H1 (cell line): ENCODE data around the gene EPHA10. TPM values are rescaled to one million over a fixed set of nuclear protein-coding genes. Genes with fewer than 3 reads are reported as not detected.
A peak's percentile ranks its signal among the peaks of the same experiment; 100 is the strongest.

Experiments
- CTCF ChIA-PET: fragments of 300-600 bp; sonication (Branson Sonifier 250); formaldehyde crosslinking; loops from one replicate; lab custom pipeline; 2021; ENCODE audit not compliant: partially characterized antibody; lab: Charles Lee
- POLR2A ChIA-PET: fragments of 300-600 bp; sonication (Branson Sonifier 250); formaldehyde crosslinking; loops from one replicate; lab custom pipeline; 2021; ENCODE audit warnings: inconsistent platforms; ENCODE audit not compliant: partially characterized antibody; lab: Charles Lee
- DNase-seq, 2 experiments: peaks; one replicate each; pipeline versions ENCODE4 v3.0.0 to v3.0.0-alpha.2; 2010 to 2022; ENCODE audit warnings: low spot score in 2 of 2, low read depth in 1 of 2, mixed read lengths in 1 of 2
- FAIRE-seq: peaks from 2 replicates; lab custom pipeline; 2011; peaks lifted over from hg19 to GRCh38; lab: Jason Lieb, UNC
- H2AFZ ChIP-seq: 2 replicates; pipeline ENCODE4 v1.8.1; 2012; ENCODE audit warnings: low read length, inconsistent platforms
- H2AK5ac ChIP-seq: 2 replicates; pipeline ENCODE4 v1.6.1; 2013; ENCODE audit warnings: low read depth, low read length
- H2BK120ac ChIP-seq: replicated peaks from 2 replicates; pipeline ENCODE3; 2013; ENCODE audit warnings: low read depth, low read length, inconsistent platforms
- H2BK12ac ChIP-seq: 2 replicates; pipeline ENCODE4 v1.6.1; 2013; ENCODE audit warnings: low read depth, low read length
- H2BK15ac ChIP-seq: 2 replicates; pipeline ENCODE4 v1.6.1; 2013; ENCODE audit warnings: low read length
- H2BK20ac ChIP-seq: 2 replicates; pipeline ENCODE4 v1.6.1; 2013; ENCODE audit warnings: low read length
- H2BK5ac ChIP-seq: 2 replicates; pipeline ENCODE4 v1.6.1; 2013; ENCODE audit warnings: low read depth, low read length
- H3K14ac ChIP-seq: 2 replicates; pipeline ENCODE4 v1.6.1; 2013; ENCODE audit warnings: inconsistent platforms; ENCODE audit not compliant: insufficient read length
- H3K18ac ChIP-seq: 2 replicates; pipeline ENCODE4 v1.6.1; 2013; ENCODE audit warnings: low read length; ENCODE audit errors: extremely low read depth
- H3K23ac ChIP-seq: 2 replicates; pipeline ENCODE4 v1.6.1; 2013; ENCODE audit warnings: inconsistent platforms; ENCODE audit not compliant: insufficient read length
- H3K23me2 ChIP-seq: 2 replicates; pipeline ENCODE4 v1.6.1; 2013; ENCODE audit warnings: low read depth, low read length
- H3K27ac ChIP-seq: 2 replicates; pipeline ENCODE4 v1.6.1; 2011; ENCODE audit warnings: low read depth, low read length, inconsistent platforms
- H3K27me3 ChIP-seq, 4 experiments: replicated peaks in 1 of 4; 1 replicate in 1 of 4; 2 replicates in 3 of 4; pipeline versions ENCODE4 v1.6.1 to v1.8.1; 2011 to 2013; ENCODE audit warnings: low read length in 3 of 4, mild to moderate bottlenecking in 3 of 4, inconsistent platforms in 2 of 4, mixed read lengths in 2 of 4, moderate library complexity in 1 of 4; ENCODE audit not compliant: control insufficient read depth in 3 of 4, insufficient read depth in 3 of 4; ENCODE audit errors: extremely low read depth in 1 of 4
- H3K36me3 ChIP-seq, 4 experiments: 2 replicates each; pipeline versions ENCODE4 v1.6.1 to v1.8.1; 2011 to 2013; ENCODE audit warnings: mild to moderate bottlenecking in 4 of 4, low read length in 3 of 4, moderate library complexity in 2 of 4, control low read depth in 1 of 4, inconsistent platforms in 1 of 4; ENCODE audit not compliant: insufficient read depth in 4 of 4, control insufficient read depth in 2 of 4
- H3K4ac ChIP-seq: replicated peaks from 2 replicates; pipeline ENCODE3; 2013; ENCODE audit warnings: low read length, low read depth, mixed read lengths, inconsistent platforms; ENCODE audit not compliant: insufficient read length
- H3K4me1 ChIP-seq, 4 experiments: replicated peaks in 1 of 4; 1 replicate in 1 of 4; 2 replicates in 3 of 4; pipeline versions ENCODE4 v1.6.1 to v1.8.1; 2011 to 2013; ENCODE audit warnings: low read length in 3 of 4, inconsistent platforms in 2 of 4, mixed read lengths in 1 of 4; ENCODE audit not compliant: insufficient read depth in 4 of 4, control insufficient read depth in 3 of 4
- H3K4me2 ChIP-seq, 2 experiments: 2 replicates each; pipeline versions ENCODE4 v1.6.1 to v1.8.1; 2011 to 2013; ENCODE audit warnings: low read depth in 2 of 2, low read length in 2 of 2, control low read depth in 1 of 2, inconsistent platforms in 1 of 2, mild to moderate bottlenecking in 1 of 2; ENCODE audit not compliant: insufficient read depth in 1 of 2
- H3K4me3 ChIP-seq, 4 experiments: fragments of 200-600, 300-600 bp in 1 of 4; sonication (generic), shearing (Covaris generic), sonication (Bioruptor Twin) in 1 of 4; 2 replicates each; pipeline versions ENCODE4 v1.5.1 to v1.8.1; 2011 to 2016; ENCODE audit warnings: low read length in 4 of 4, low read depth in 3 of 4, control low read depth in 2 of 4, inconsistent platforms in 2 of 4, mild to moderate bottlenecking in 2 of 4, mixed read lengths in 1 of 4, moderate library complexity in 1 of 4; ENCODE audit not compliant: insufficient read depth in 2 of 4; ENCODE audit errors: extremely low read depth in 1 of 4
- H3K56ac ChIP-seq: replicated peaks from 2 replicates; pipeline ENCODE3; 2013; ENCODE audit warnings: low read depth, mild to moderate bottlenecking, mixed read lengths, low read length, inconsistent platforms; ENCODE audit not compliant: insufficient read length
- H3K79me1 ChIP-seq: 2 replicates; pipeline ENCODE4 v1.6.1; 2013; ENCODE audit warnings: low read depth, low read length, control low read depth
- H3K79me2 ChIP-seq, 2 experiments: 2 replicates each; pipeline versions ENCODE4 v1.6.1 to v1.8.1; 2012 to 2013; ENCODE audit warnings: low read length in 2 of 2, mild to moderate bottlenecking in 2 of 2, inconsistent platforms in 1 of 2; ENCODE audit not compliant: insufficient read depth in 2 of 2, control insufficient read depth in 1 of 2
- H3K9ac ChIP-seq, 4 experiments: replicated peaks in 1 of 4; 1 replicate in 1 of 4; 2 replicates in 3 of 4; pipeline versions ENCODE4 v1.6.1 to v1.8.1; 2011 to 2013; ENCODE audit warnings: low read depth in 3 of 4, low read length in 3 of 4, control low read depth in 2 of 4, mild to moderate bottlenecking in 2 of 4, moderate library complexity in 2 of 4, inconsistent platforms in 1 of 4; ENCODE audit errors: extremely low read depth in 1 of 4
- H3K9me3 ChIP-seq, 2 experiments: 2 replicates each; pipeline versions ENCODE4 v1.6.1 to v1.8.1; 2012 to 2013; ENCODE audit warnings: mild to moderate bottlenecking in 2 of 2, moderate library complexity in 2 of 2, control low read depth in 1 of 2, inconsistent platforms in 1 of 2, low read depth in 1 of 2, low read length in 1 of 2, mixed read lengths in 1 of 2; ENCODE audit not compliant: insufficient read depth in 2 of 2
- H4K20me1 ChIP-seq, 2 experiments: replicated peaks in 1 of 2; 2 replicates each; pipeline versions ENCODE3 to v1.8.1; 2011 to 2013; ENCODE audit warnings: inconsistent platforms in 2 of 2, low read length in 2 of 2, mild to moderate bottlenecking in 1 of 2; ENCODE audit not compliant: insufficient read depth in 2 of 2, control insufficient read depth in 1 of 2
- H4K5ac ChIP-seq: 2 replicates; pipeline ENCODE4 v1.6.1; 2013; ENCODE audit warnings: low read length, low read depth, mixed read lengths, inconsistent platforms; ENCODE audit not compliant: insufficient read length
- H4K8ac ChIP-seq: 2 replicates; pipeline ENCODE4 v1.8.0; 2013; ENCODE audit warnings: mild to moderate bottlenecking, moderate library complexity, low read length, inconsistent platforms; ENCODE audit not compliant: insufficient read depth; ENCODE audit errors: extremely low read depth
- H4K91ac ChIP-seq: replicated peaks from 2 replicates; pipeline ENCODE3; 2013; ENCODE audit warnings: low read length, mixed read lengths, inconsistent platforms; ENCODE audit not compliant: insufficient read length
- BRCA1 ChIP-seq: IDR thresholded peaks from 2 replicates; pipeline ENCODE4 v1.6.1; 2012; ENCODE audit warnings: low read depth, low read length, improper control_type of control experiment
- CBX8 ChIP-seq: fragments of 300-800, 300-1000 bp; sonication (generic); IDR thresholded peaks from 2 replicates; pipeline ENCODE4 v1.7.1; 2016; ENCODE audit warnings: low read depth, low read length, borderline replicate concordance
- KDM1A ChIP-seq: fragments of 200-600, 300-600 bp; sonication (generic); IDR thresholded peaks from 2 replicates; pipeline ENCODE4 v1.7.1; 2016; ENCODE audit warnings: mild to moderate bottlenecking, low read length, borderline replicate concordance
- POLR2A ChIP-seq, 2 experiments: IDR thresholded peaks; 1 replicate in 1 of 2; 2 replicates in 1 of 2; pipeline ENCODE4 v1.6.1; 2011; ENCODE audit warnings: low read depth in 2 of 2, low read length in 2 of 2, mild to moderate bottlenecking in 2 of 2; ENCODE audit errors: control extremely low read depth in 1 of 2
- SIN3A ChIP-seq, 2 experiments: IDR thresholded peaks in 1 of 2; conservative IDR thresholded peaks in 1 of 2; 2 replicates each; pipeline ENCODE4 v1.6.1; 2011 to 2012; ENCODE audit warnings: low read length in 2 of 2, improper control_type of control experiment in 1 of 2, low read depth in 1 of 2, mild to moderate bottlenecking in 1 of 2
- SIX5 ChIP-seq: IDR thresholded peaks from 2 replicates; pipeline ENCODE4 v1.6.1; 2011; ENCODE audit warnings: mild to moderate bottlenecking, low read depth, low read length
- ZNF274 ChIP-seq: IDR thresholded peaks from 2 replicates; pipeline ENCODE4 v1.7.0; 2012; ENCODE audit warnings: low read length, borderline replicate concordance; ENCODE audit errors: extremely low read depth
- WGBS, 2 experiments: shearing (Covaris generic) in 1 of 2; methylation state at CpG; one replicate each; pipeline versions ENCODE4 v1.1.6 to v1.1.7; 2013 to 2015; ENCODE audit warnings: low lambda C conversion rate in 2 of 2, mixed read lengths in 2 of 2, inconsistent platforms in 1 of 2, low coverage in 1 of 2, missing lambda C conversion rate in 1 of 2; ENCODE audit not compliant: insufficient replicate concordance in 2 of 2, insufficient coverage in 1 of 2, insufficient read length in 1 of 2; ENCODE audit errors: extremely low coverage in 1 of 2, missing lambda C conversion rate in 1 of 2; 5-methylcytosine and 5-hydroxymethylcytosine counted together
- polyA plus RNA-seq, 7 experiments: library from polyadenylated mRNA; depleted of rRNA in 3 of 7; stranded (reverse) in 5 of 7; unstranded in 2 of 7; fragments of >200 nt in 5 of 7; fragments of 200-250 nt in 2 of 7; gene quantifications; 1 replicate in 5 of 7; 2 replicates in 1 of 7; 4 replicates in 1 of 7; pipeline versions ENCODE4 v1.2.1 to v1.2.3, GENCODE V29; 2011 to 2013; ENCODE audit warnings: missing spikeins in 2 of 7, mixed read lengths in 2 of 7
- total RNA-seq: library from RNA; stranded (reverse); fragmentation: NEBNext Ultra II Directional; extraction: Animal tissue kit (Norgen Biotek cat#: 25700); gene quantifications from 2 replicates; pipeline ENCODE4 v1.2.1, GENCODE V29; 2021
- TF ChIP-seq, protein P1 (sequence below), 3 experiments: IDR thresholded peaks; 1 replicate in 2 of 3; 2 replicates in 1 of 3; pipeline versions ENCODE4 v1.5.1 to v1.6.1; 2011; ENCODE audit warnings: low read length in 3 of 3, mild to moderate bottlenecking in 3 of 3, inconsistent platforms in 2 of 3, low read depth in 1 of 3, moderate library complexity in 1 of 3; ENCODE audit not compliant: insufficient read depth in 1 of 3; ENCODE audit errors: control extremely low read depth in 1 of 3

The EPHA10 gene
- total and polyA plus RNA-seq, 2 of the 8 experiments (the other 6 are each of a cell fraction or from before 2014, with no cell fraction given): 0.54 to 1.0 TPM

DNA sequence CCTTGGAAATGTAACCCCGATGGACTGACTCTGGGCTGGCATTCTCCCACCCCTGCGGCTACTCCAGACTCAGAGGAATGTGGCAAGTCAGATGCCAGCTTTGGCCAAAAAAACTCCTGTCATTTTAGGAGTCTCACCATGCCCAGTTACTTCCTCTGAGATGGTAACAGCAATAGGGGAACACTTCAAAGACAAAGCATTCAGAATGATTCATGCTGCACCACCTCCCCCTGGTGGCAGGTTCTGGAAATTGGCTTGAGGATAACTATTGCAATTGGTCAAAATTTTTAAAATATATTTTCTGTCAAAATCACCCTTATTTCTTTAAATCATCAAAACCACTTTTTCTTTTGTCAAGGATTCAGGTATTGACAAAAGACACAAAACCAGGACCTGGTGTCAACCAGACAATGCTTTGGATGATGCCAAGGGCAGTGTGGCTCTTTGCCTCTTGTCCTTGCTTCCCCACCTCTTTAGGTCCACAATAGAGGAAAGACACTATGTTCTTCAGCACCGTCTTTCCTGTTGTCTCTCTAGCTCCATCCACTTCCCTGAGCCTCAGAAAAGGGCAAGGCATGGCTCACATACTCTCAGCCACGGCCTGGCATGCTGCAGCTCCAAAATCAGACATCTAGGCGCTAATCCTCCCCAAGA is 82.5 kb downstream of the EPHA10 start:
- H2AK5ac ChIP-seq: no peak overlapping the region
- WGBS, 2 experiments: 80% methylated on average over 5 of the region's 5 CpGs; no CpG with 5 or more reads in 1 of the 2 experiments
- H3K79me1 ChIP-seq: no peaks in the 10 kb centered on the region
- FAIRE-seq (peak; percentile 85), DNase-seq (peak in 1 of 2 experiments; percentile 90)
- no peak overlapping the region for H3K18ac ChIP-seq
- no peak overlapping the region for H2BK120ac ChIP-seq
- H4K8ac ChIP-seq: no peak overlapping the region
- H4K91ac ChIP-seq: no peak overlapping the region
- CTCF ChIA-PET: interaction anchor here (0.6 to 20.8 kb wide), 28 partner anchors 9 to 598 kb away, joined by 3 to 400 read pairs (median 3); partner anchors contain the start of genes CDCA8 and GNL2
- H3K14ac ChIP-seq: no peak overlapping the region
- H3K79me2 ChIP-seq: no peaks in the 10 kb centered on the region
- H2BK12ac ChIP-seq: no peak overlapping the region
- H3K27ac ChIP-seq: no peak overlapping the region
- H3K56ac ChIP-seq: no peak overlapping the region
- no peak overlapping the region for H2BK15ac ChIP-seq
- no peak overlapping the region for H2AFZ ChIP-seq
- no peak overlapping the region for H3K4me2 ChIP-seq
- no peaks in the 10 kb centered on the region for H3K4me1 ChIP-seq
- no peak overlapping the region for H2BK20ac ChIP-seq
- peaks cover 5 to 46% (median 33%) of the 10 kb centered on the region in 4 experiments; a peak in 7 of 8 replicates for H3K36me3 ChIP-seq
- H2BK5ac ChIP-seq: no peak overlapping the region
- H3K23ac ChIP-seq: no peak overlapping the region
- H3K4me3 ChIP-seq: no peak overlapping the region
- H3K9ac ChIP-seq: no peak overlapping the region
- H3K23me2 ChIP-seq: no peaks in the 10 kb centered on the region
- H3K27me3 ChIP-seq: no peaks in the 10 kb centered on the region
- peaks cover 4 to 5% of the 10 kb centered on the region in 2 experiments for H4K20me1 ChIP-seq
- no peak overlapping the region for H4K5ac ChIP-seq
- H3K9me3 ChIP-seq: no peaks in the 10 kb centered on the region
- no peak overlapping the region for H3K4ac ChIP-seq
- POLR2A ChIA-PET: interaction anchor here (0.8 to 1.6 kb wide), 4 partner anchors 29 to 87 kb away, joined by 3 to 4 read pairs (median 3); no protein-coding TSS in a partner anchor
- TF ChIP-seq SIN3A (conservative IDR thresholded peaks at IDR 0.05 in 1 of 2, IDR thresholded peaks at IDR 0.05 in 1 of 2; ENCODE audit: low read depth in 1 of 2, low read length in 2 of 2): peak in 1 of 2 experiments; percentile 52; a peak in 1 of 4 replicates
- TF ChIP-seq ZNF274: no peak
- TF ChIP-seq BRCA1: no peak
- no peak for TF ChIP-seq KDM1A
- TF ChIP-seq POLR2A (IDR thresholded peaks at IDR 0.05; ENCODE audit: control extremely low read depth in 1 of 2, low read depth in 2 of 2, low read length in 2 of 2): no peak
- TF ChIP-seq, protein P1, sequence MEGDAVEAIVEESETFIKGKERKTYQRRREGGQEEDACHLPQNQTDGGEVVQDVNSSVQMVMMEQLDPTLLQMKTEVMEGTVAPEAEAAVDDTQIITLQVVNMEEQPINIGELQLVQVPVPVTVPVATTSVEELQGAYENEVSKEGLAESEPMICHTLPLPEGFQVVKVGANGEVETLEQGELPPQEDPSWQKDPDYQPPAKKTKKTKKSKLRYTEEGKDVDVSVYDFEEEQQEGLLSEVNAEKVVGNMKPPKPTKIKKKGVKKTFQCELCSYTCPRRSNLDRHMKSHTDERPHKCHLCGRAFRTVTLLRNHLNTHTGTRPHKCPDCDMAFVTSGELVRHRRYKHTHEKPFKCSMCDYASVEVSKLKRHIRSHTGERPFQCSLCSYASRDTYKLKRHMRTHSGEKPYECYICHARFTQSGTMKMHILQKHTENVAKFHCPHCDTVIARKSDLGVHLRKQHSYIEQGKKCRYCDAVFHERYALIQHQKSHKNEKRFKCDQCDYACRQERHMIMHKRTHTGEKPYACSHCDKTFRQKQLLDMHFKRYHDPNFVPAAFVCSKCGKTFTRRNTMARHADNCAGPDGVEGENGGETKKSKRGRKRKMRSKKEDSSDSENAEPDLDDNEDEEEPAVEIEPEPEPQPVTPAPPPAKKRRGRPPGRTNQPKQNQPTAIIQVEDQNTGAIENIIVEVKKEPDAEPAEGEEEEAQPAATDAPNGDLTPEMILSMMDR (IDR thresholded peaks at IDR 0.05; ENCODE audit: control extremely low read depth in 1 of 3, insufficient read depth in 1 of 3, low read depth in 1 of 3, low read length in 3 of 3): peak in 2 of 3 experiments; percentile 79 to 81; a peak in 3 of 4 replicates
- TF ChIP-seq CBX8: no peak
- no peak for TF ChIP-seq SIX5
